Skin epidermis (tissue), 12 donors: Measurements from ENCODE around the gene FAM131C.

ENCODE experiments used
- H3K27ac ChIP-seq, 21 experiments: fragments of 200-600 bp; sonication (generic) in 11 of 21; one replicate each; pipeline ENCODE4 v1.5.0; 2020; ENCODE audit warnings: mild to moderate bottlenecking in 3 of 21, inconsistent platforms in 2 of 21, moderate library complexity in 2 of 21
- H3K4me3 ChIP-seq, 7 experiments: fragments of 200-600 bp; sonication (generic) in 2 of 7; one replicate each; pipeline ENCODE4 v1.5.0; 2020; ENCODE audit warnings: inconsistent platforms in 2 of 7, mild to moderate bottlenecking in 2 of 7, moderate library complexity in 1 of 7

Gene FAM131C, protein sequence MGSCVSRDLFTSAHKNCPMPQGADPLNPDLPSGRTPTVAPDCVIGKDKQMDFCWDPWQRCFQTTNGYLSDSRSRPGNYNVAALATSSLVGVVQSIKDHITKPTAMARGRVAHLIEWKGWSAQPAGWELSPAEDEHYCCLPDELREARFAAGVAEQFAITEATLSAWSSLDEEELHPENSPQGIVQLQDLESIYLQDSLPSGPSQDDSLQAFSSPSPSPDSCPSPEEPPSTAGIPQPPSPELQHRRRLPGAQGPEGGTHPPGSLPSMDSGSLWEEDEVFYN

DNA sequence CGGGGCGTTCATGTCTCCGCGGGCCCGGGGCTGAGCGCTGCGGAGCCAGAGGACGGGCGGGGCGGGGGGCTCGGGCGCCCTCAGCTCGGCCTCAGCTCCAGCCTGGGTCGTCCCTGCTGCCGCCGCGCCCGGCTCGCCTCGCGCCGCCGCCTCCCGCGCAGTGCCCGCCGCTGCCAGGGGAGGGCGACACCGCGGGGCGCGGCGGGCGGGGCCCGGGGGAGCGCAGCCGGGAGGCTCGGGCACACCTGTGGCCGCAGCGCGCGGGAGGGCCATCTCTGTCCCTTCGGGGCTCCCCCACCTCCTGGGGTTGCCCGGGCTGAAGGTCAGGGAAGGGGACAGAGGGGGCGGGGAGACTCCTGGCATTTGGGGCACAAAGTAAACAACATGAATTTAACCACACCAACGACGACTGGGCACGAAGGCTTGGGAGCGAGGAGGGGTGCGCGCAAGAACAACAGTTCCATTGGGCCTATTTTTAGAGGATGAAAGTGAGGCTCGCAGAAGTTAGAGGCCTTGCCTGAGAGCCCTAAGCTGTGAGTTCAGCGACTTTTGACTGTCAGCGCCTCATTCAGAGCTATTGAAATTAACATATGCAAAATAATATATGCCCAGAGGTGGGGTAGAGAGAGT is at the start of gene FAM131C:
FAM131C (minus strand) TSS at position 162 of the 630 bp plus-strand sequence. CDS start 209 bp downstream, outside the sequence.
- peak within 1 kb of the TSS in 4 of 21 experiments; percentile 1 to 54 (median 22) for H3K27ac ChIP-seq
- H3K4me3 ChIP-seq, result peak within 1 kb of the TSS in 6 of 7 experiments; percentile 18 to 45 (median 25)

- Histone ChIP-seq H3K4me3 (no peak overlapping the region), H3K27ac (peak overlapping the region in 15 of 21 experiments; percentile 28 to 79 (median 53))
Observed at GRCh38 chr1:16122916-16123315, 49.5 kb upstream of the FAM131C start.

DNA sequence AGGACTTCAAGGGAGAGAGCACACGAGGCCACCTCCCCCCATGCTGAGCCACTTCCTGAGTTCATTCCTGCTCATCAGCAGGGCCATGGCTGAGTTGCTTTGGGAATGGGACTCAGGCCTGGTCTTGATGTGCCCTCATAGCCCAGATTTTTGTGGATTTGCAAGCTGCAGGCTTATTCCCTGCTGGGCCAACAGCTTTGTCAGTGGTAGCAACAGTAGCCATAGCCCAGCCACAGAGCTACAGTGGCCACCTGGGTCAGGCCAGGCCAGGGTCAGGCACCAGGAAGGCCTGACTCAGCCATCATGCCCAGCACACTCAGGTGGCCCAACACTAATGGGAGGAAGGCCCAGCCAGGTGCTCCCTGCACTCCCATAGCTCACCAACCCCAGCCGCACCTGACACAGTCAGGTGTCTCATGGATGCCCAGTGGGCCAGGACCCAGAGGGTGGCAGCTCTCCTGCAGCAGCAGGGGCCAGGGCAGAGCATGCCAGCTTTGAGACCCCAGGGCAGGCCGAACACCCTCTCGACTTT is 49.0 kb upstream of the FAM131C start:
- no peak overlapping the region for H3K4me3 ChIP-seq
- peak overlapping the region in 16 of 21 experiments; percentile 28 to 79 (median 50) for H3K27ac ChIP-seq

DNA sequence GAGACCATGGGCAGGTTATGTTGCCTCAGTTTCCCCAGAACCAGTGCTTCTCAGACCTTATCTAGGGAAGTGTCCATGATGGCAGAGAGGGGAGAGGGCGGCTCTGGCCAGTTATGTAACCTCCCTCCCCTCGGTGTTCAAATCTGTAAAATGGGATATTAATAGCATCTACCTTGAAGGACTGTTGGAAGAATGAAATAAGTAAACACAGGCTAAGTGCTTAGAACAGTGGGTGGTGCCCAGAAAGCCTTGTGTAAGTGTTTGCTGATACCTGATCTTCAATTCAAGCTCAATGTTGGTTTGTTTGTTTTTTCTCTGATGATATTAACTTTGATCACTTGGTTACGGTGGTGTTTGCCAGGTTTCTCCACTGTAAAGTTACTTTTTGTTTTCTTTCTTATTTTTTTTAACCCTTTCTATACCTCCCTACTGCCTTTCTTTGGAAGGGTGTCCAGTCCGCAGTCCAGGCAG is 47.5 kb upstream of the FAM131C start:
- H3K27ac ChIP-seq, result peak overlapping the region in 1 of 21 experiments; percentile 56
- H3K4me3 ChIP-seq, result no peak overlapping the region

DNA sequence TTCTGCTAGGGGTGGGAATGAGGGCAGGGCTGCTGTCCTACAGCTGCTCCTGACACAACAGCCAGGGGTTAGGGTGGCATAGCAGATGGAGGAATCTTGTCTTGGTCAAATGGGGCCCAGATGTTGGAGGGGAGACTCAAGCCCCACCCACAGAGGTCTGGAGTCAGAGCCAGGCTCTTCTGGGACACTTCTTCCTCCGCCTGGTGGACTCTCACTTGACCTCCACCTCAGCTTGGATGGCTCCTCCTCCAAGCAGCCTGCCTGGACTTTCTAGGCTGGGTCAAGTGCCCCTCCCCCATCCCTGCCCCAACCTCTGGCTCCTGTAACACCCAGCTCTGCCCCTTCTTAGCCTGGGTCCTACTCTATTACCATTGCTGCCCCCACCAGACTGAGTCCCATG is 47.0 kb upstream of the FAM131C start:
- H3K27ac ChIP-seq, result no peak overlapping the region
- no peak overlapping the region for H3K4me3 ChIP-seq

DNA sequence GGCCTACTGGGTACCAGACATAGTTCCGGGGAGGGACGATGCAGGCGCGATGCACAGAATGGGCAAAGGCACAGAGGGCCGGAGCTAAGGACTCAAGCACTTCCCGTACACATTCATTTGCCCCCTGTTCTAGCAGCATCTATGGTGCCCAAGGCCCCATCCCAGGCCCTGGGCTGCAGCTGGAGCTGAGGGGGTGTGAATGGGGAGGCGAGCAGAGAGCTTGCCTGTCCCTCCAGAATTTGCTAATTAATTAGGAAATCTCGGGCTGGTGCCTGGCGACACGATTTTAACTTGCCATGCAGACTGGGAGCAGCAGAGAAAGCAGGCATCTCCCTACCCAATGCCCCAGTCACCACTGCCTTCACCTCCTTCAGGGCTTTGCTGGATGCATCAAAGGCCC is 46.5 kb upstream of the FAM131C start:
- Histone ChIP-seq H3K4me3 (no peak overlapping the region), H3K27ac (no peak overlapping the region)

- no peak overlapping the region for H3K27ac ChIP-seq
- H3K4me3 ChIP-seq, result no peak overlapping the region
Observed at GRCh38 chr1:16119504-16119903, 46.1 kb upstream of the FAM131C start.

GRCh38 chr1:16118706-16119105 is 45.3 kb upstream of the FAM131C start:
- Histone ChIP-seq H3K4me3 (no peak overlapping the region), H3K27ac (no peak overlapping the region)

DNA sequence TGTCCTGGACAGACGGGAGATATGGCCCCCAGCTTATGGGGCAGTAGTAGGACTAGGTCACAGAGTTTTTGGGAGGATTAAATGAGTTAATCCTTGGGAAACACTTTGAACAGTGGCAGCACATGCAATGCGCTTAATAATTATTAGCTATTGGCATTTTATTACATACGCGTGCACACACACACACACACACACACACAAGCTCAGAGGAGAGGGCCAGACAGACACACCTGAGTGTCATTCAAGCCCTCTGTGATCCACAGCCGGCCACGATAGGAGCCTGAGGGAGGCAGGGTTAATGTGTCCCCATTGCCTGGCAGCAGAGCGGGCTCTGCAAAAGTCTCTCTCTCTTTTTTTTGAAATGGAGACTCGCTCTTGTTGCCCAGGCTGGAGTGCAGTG is 44.5 kb upstream of the FAM131C start:
- Histone ChIP-seq H3K27ac (no peak overlapping the region), H3K4me3 (no peak overlapping the region)

DNA sequence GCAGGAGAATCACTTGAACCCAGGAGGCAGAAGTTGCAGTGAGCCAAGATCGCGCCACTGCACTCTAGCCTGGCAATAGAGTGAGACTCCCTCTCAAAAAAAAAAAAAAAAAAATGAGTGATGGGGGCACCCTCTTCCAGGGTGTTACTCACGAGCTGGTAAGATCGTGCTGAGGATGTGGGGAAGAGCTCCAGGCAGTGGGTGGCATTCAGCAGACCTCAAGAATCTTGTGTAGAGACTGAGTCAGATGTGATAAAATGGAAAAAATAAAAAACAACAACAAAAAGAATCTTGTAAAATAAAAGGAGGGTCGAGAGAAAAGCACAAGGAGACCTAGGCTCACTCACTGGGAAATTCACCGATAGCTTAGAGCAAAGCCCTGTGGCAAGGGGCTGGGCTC is 43.9 kb upstream of the FAM131C start:
- H3K4me3 ChIP-seq, result no peak overlapping the region
- no peak overlapping the region for H3K27ac ChIP-seq

DNA sequence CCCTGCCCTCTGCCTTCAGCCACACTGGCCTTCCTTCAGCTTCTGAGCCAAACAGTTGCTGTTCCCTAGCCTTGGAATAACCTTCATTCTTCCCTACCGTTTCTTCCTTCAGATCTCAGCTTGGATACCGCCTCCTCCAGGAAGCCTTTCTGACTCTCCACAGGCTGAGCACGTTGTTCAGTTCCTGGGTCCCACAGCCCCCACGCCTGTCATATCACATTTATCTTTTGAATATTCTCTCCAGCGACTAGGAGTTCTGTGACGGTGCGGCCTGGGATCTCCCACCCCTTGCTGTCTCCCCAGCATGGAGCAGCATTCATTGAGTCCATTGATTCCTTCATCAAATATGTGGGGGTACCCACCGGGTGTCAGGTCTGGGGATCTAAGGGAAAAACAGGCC is 43.2 kb upstream of the FAM131C start:
- Histone ChIP-seq H3K4me3 (no peak overlapping the region), H3K27ac (no peak overlapping the region)

GRCh38 chr1:16116002-16116401 is 42.6 kb upstream of the FAM131C start:
- H3K27ac ChIP-seq, result no peak overlapping the region
- no peak overlapping the region for H3K4me3 ChIP-seq

GRCh38 chr1:16115468-16115983 is 42.1 kb upstream of the FAM131C start:
- Histone ChIP-seq H3K27ac (no peak overlapping the region), H3K4me3 (no peak overlapping the region)

- Histone ChIP-seq H3K27ac (no peak overlapping the region), H3K4me3 (no peak overlapping the region)
Observed at GRCh38 chr1:16114527-16115467, 41.3 kb upstream of the FAM131C start.

- Histone ChIP-seq H3K4me3 (no peak overlapping the region), H3K27ac (no peak overlapping the region)
Observed at GRCh38 chr1:16112596-16113555, 39.4 kb upstream of the FAM131C start.

DNA sequence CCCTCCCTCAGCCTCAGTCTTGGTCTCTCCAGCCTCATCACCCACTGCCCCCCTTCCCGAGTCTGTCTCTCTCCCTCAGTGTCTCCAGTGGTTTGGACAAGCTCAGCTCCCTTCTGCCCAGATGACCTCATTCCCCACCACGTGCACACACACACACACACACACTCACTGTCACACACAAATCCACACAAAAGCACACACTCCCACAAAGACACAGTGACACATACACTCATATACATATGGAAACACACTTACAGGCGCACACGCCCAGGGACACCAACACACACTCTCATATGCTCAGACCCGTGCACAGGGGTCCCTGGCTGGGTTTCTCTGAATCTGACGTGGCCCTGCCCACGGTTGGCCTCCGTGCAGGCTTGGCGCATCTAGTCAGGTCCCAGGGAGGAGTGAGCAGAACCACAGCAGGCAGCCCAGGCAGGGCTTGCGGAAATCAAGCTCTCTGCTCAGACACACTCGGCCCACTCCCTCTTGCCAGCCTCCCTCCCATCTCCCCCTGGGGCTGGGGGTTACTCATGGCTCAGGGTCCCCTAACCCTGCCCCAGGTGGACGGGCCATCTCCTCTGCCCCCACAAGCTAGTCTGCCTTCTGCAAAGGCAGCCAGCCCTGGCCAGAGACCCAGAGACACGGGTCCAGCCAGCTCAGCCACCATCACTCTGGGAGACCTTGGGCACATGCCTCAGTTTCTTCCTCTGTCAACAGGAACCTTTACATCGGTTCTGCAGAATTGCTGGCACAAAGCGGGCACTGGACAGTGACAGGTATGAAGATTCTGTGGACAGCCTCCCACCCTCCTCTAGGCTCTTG is 38.5 kb upstream of the FAM131C start:
- Histone ChIP-seq H3K4me3 (no peak overlapping the region), H3K27ac (peak overlapping the region in 3 of 21 experiments; percentile 11 to 38 (median 27))

- H3K27ac ChIP-seq, result peak overlapping the region in 1 of 21 experiments; percentile 38
Observed at GRCh38 chr1:16110884-16111283, 37.4 kb upstream of the FAM131C start.

DNA sequence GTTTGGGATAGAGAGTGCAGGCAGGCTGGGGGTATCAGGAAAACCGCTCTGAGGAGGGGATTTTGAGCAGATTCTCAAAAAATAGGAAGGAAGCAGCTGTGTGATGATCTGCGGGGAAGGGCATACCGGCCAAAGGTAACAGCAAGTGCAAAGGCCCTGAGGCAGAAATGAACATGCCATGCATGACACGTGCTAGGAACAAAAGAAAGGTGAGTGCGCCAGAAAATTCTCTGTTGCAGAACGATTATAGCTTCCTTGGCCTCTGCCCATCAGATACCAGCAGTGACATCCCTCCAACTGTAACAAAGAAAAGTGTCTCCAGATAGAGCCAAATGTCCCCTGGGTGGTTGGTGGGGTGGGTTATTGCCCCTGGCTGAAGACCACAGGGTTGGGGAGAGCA is 37.0 kb upstream of the FAM131C start:
- H3K27ac ChIP-seq, result no peak overlapping the region
- H3K4me3 ChIP-seq, result no peak overlapping the region

More at GRCh38 chr1:16110884-16111283, 37.4 kb upstream of the FAM131C start:
- no peak overlapping the region for H3K4me3 ChIP-seq
